ENCODE results near the gene MACROD2.

GRCh38 chr20:14599613-14600012 is 604.3 kb downstream of the MACROD2 start:
- TF ChIP-seq POLR2A (IDR thresholded peaks at IDR 0.05), result no peak
- TF ChIP-seq POLR2AphosphoS5 (IDR thresholded peaks at IDR 0.05), result no peak
- TF ChIP-seq, protein P1, sequence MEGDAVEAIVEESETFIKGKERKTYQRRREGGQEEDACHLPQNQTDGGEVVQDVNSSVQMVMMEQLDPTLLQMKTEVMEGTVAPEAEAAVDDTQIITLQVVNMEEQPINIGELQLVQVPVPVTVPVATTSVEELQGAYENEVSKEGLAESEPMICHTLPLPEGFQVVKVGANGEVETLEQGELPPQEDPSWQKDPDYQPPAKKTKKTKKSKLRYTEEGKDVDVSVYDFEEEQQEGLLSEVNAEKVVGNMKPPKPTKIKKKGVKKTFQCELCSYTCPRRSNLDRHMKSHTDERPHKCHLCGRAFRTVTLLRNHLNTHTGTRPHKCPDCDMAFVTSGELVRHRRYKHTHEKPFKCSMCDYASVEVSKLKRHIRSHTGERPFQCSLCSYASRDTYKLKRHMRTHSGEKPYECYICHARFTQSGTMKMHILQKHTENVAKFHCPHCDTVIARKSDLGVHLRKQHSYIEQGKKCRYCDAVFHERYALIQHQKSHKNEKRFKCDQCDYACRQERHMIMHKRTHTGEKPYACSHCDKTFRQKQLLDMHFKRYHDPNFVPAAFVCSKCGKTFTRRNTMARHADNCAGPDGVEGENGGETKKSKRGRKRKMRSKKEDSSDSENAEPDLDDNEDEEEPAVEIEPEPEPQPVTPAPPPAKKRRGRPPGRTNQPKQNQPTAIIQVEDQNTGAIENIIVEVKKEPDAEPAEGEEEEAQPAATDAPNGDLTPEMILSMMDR (IDR thresholded peaks at IDR 0.05), result no peak
- TF ChIP-seq EP300 (IDR thresholded peaks at IDR 0.05; ENCODE audit: low read depth), result no peak
